ENCODE measurements around the gene RASGRF1.
"Not testable (repeated sequence)": the region's sequence is repeated elsewhere in the genome, so short reads cannot be mapped to it uniquely, and the experiment has no call there.

RASGRF1 gene

DNA sequence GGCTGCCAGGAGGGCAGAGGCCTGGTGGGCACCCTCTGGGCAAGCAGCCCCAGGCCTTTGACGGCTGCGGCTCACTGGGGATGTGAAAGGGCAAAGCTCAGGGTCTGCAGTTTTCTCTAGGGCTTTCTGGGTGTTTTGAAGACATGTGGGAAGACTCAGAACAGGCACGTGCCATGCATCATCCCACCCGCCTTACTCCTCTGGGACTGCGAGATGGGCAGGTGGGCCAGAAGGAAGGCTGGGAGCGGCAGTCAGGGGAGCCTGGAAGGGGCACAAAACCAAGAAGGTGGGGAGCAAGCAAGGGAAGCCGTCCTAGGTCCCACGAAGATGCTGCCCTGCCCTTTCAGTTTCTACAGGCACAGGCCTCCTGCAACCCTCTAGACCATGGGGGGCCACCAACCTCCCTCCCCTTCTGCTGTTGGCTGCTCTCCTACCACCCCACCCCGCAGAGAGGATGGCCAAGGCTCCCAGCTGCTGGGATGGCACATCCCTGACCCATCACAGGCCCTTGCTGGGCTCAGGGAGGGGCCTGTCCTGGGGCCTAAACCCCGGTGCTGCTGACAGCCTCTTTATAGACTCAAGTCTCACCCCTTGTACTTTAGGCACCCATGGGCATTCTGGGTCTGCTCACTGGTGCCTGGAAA, 73.9 kb downstream of the RASGRF1 start:
- no peak for DNase-seq (ENCODE audit: extremely low read depth in 1 of 2, low read depth in 1 of 2)

DNA sequence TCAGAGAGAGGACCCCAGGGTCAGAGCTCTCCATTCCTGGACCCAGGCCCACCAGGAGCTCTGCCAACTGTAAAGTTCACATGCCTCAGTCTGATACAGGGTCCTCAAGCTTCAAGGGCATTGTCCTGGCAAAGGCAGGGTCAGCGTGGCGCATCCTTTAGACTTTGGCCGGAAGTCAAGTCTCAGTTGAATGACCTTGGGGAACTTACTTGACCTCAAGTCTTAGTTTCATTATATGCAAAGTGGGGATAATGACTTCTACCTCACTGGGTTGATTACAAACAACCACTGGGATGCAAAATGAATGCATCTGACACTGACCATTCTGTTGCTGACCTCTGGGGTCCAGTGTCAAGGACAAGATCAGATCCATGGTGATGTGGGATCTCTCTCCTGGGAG, 75.2 kb downstream of the RASGRF1 start:
- no peak for DNase-seq (ENCODE audit: extremely low read depth in 1 of 2, low read depth in 1 of 2)

DNA sequence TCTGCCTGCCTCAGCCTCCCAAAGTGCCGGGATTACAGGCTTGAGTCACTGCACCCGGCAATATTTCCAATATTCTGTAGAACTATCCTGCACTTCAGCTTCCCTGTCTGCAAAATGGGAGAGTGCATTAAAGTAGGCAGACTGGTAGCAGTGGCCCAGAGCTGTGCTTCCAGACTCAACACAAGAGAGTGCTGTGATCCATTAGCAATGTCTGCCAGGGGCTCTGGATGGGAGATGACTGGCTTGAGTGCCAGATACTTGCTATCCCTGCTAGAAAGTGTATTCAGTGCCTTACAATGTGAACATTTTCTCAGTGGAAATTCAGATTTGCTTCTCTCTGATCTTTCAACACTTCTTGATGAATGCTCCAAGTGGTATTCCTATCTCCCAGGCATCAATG, 80.3 kb downstream of the RASGRF1 start:
- DNase-seq (ENCODE audit: extremely low read depth in 1 of 2, low read depth in 1 of 2) = no peak

DNA sequence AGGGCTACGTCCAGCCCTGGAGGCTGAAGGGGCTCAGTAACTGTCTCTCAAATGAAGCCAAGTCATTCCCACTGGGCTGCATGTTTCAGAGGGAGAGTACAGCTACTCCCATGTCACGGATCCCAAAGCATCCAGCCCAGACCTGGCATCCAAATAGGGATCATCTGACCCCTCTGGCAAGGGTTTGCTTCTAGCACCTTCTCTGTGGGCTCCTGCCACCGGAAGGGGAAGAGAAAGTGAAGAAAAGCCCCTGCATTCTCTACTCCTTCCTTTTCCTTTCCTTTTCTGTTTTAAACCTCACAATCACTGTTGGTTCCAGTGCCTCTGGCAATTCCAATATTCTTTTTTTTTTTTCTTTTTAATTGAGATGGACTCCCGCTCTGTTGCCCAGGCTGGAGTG, 81.2 kb downstream of the RASGRF1 start:
- no peak for DNase-seq (ENCODE audit: extremely low read depth in 1 of 2, low read depth in 1 of 2)

DNA sequence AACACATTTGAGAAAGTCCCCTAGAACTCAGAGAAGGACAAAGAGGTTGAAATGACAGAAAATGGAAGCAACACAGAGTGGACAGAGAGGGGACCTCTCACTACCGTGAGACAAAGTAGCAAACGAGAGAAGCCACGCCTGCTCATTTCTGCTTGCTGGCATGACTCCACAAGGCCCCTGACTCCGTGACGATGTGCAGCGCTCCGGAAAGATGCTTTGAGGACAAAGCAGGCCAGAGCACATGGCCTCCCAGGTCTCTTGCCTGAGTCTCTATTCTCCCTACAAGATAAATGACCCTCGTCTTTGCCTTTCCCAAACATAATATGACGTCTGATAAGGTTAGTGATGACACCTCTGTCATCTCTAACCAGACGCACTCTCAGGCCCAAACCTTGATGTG, 81.9 kb downstream of the RASGRF1 start:
- no peak for DNase-seq (ENCODE audit: extremely low read depth in 1 of 2, low read depth in 1 of 2)

DNA sequence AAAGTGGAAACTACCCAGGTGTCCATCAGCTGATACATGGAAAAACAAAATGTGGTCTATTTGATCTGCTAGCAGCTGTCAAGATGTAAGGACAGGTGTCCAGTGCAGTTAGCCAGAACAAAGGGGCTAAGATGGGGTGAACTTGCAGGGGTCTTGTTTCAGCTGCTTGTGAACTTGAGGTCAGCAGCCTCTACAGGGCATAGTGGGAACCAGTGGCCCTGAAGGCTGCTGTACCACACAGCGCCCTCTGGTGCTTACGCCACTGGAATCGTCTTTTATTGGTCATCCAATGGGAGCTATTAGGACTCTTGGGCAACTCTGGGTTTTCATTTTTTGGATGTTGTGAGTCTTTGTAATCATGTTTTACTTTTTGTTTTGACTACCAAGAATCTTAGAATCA, 83.5 kb downstream of the RASGRF1 start:
- DNase-seq (ENCODE audit: extremely low read depth in 1 of 2, low read depth in 1 of 2) = no peak

DNA sequence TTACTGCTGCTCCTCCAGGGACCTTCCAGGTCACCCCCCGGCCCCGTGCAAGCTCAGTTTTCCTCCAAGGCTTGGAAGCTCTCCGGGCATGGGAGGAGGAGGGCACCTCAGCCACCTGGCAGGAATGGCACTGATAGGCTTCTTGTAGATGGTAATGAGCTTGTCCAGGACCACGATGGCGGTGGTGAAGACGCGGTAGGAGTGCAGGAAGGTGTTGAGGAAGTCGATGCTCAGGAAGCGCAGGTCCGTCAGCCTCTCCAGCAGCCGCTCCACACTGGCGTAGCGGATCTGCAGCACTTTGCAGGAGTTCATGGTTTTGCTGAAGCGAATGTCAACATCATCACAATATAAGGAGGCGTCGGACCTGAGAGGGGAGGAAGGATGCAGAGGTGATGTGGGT, 84.5 kb downstream of the RASGRF1 start:
- no peak for DNase-seq (ENCODE audit: extremely low read depth in 1 of 2, low read depth in 1 of 2)

DNA sequence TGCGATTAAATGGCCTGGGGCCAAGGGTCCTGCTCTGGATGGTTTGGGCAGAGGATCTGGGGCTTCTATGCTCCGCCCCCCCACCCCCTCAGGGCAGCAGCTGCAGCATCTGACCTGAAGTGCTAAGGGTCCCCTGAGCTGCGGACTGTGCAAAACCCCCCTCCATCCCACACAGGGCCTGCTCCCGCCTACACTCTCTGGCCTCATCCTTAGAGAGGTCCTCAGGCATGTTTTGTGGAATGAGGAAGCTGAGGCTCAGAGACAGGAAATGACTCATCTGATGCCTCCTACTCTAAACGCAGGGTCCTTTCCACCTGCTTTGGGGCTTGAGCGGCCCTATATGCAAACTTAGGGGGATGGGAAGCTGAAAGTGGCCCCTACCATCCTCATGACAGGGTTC, 86.2 kb downstream of the RASGRF1 start:
- DNase-seq (ENCODE audit: extremely low read depth in 1 of 2, low read depth in 1 of 2) = no peak

DNA sequence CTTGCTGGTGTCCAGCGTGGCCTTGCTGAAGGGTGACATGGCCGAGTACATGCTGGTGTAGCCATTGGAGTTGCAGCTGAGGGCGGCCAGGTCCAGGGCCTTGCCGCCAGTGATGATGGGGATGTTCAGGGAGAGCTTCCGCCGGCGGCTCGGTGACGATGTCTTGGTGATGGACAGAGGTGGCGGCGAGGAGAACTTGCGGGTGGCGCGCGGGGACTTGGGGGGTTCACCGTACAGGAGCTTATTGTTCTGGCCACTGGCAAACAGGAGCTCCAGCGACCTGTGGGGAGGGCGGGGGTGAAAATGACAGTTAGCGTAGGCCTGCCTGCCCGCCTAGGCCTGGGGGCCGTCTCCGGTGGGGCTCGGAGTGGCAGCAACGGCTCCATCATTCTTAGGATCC, 86.7 kb downstream of the RASGRF1 start:
- DNase-seq (ENCODE audit: extremely low read depth in 1 of 2, low read depth in 1 of 2) = no peak

DNA sequence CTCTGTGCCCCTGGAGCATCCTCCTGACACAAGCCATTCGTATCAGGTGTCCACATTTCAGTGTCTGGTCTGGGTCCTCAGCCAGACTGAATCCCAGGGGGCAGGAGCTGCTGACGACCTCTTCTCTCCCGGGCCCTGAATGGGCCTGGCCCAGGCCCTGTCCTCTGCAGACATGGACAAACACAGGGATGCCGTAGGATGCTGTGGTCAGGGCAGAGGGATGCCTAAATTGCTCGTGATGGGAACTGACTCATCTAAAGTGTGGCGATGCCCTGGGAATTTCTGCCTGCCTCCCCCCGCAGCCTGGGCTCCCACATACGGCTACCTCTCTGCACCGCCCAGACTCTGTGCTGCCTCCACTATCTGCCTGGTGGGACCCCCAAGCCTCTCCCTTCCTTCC, 87.3 kb downstream of the RASGRF1 start:
- no peak for DNase-seq (ENCODE audit: extremely low read depth in 1 of 2, low read depth in 1 of 2)

DNA sequence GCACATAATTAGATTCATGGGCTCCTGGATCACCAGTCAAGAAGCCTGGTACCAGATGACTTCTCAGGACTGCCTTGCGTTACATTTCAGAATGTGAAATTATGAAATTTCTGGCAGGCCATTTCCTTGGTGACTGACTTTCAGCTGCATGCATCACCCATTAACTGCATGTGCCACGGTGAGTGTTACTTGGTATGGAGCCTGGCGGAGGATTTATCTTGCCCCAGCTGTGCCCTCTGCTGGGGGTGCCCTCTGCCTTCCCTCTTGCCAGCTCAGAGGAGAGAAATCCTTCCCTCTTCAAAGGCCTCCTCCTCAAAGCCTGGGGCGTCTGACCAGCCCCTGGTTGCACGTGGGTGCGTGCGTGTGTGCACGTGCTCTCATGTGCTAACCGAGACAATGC, 88.0 kb downstream of the RASGRF1 start:
- DNase-seq (ENCODE audit: extremely low read depth in 1 of 2, low read depth in 1 of 2) = no peak

DNA sequence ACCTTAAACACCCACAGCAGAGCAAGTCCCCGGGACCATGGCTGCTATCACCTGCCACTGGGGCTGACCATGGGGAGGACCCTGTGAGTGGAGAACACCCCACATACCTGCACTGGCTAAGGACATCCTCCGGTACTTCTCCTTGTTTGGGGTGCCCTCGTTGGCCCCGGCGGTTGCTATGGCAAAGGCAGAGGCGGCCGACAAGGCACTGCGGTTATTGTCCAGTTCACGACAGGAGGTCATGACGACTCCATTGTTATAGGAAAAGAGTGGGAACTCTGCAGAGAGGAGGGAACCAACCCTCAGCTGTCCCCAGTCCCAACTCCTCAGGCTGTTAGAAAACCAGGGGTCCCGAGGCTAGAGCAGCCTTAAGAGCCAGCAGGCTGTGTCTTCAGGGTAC, 90.9 kb downstream of the RASGRF1 start:
- DNase-seq (ENCODE audit: extremely low read depth in 1 of 2, low read depth in 1 of 2) = no peak

DNA sequence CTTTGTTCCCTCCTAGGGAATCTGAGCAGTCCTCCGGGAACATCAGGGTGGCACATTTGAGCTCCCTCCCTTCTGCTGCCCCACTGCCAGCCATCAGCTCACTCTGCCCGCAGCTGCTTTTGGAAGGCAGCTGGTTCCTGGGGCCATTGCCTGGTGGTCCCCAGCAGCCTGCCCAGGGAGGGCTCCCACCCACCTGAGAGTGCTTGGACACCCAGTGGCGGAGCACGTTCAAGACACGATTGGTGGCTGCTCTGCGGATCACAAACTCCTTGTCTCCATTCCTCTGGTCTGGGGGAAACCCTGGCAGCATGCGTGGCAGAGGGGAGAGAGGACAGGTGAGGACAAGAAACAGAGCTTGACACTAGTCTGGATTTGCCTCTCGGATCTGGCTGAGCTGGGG, 92.1 kb downstream of the RASGRF1 start:
- DNase-seq (ENCODE audit: extremely low read depth in 1 of 2, low read depth in 1 of 2) = no peak

DNA sequence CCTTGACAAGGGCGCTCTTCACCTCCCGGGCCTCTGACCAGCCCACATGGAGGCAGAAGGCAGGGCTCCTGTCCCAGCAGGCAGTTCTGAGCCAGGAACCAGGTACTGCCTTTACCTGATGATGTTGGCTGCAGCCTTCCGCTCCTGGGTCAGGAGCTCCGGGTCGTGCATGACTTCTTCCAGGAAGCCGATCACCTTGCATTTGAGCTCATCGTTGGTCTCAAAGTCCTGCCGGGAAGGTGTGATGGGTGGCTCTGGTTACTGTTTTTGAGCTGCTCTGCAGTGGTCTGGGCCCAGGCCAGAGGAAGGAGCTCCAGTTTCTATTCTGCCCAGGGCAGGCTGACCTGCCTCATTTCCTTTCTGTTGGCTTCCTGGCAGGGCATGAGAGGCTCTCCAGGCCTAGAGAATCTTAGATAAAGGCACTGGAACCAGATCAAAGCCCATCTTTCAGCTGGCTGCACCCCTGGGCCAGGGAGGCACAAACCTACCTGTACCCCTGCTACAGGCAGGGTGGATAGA, 92.5 kb downstream of the RASGRF1 start:
- DNase-seq (ENCODE audit: extremely low read depth in 1 of 2, low read depth in 1 of 2) = no peak

DNA sequence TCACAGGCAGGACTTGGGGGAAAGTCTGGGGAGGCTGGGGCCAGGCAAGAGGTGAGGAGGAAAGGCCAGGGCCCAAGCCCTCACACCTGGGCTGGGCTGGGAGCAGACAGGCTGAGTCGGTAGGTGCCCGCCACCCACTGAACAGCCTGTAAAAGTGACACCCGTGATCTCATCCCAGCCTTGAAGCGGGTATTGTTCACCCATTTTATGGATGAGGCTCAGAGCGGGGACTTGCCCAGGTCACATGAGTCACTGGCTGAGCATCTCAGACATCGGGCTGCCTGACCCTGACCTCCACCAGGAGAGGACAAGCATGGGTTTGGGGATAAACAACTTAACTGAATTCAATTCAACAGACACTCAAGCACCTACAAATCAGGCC, 93.7 kb downstream of the RASGRF1 start:
- no peak for DNase-seq (ENCODE audit: extremely low read depth in 1 of 2, low read depth in 1 of 2)

DNA sequence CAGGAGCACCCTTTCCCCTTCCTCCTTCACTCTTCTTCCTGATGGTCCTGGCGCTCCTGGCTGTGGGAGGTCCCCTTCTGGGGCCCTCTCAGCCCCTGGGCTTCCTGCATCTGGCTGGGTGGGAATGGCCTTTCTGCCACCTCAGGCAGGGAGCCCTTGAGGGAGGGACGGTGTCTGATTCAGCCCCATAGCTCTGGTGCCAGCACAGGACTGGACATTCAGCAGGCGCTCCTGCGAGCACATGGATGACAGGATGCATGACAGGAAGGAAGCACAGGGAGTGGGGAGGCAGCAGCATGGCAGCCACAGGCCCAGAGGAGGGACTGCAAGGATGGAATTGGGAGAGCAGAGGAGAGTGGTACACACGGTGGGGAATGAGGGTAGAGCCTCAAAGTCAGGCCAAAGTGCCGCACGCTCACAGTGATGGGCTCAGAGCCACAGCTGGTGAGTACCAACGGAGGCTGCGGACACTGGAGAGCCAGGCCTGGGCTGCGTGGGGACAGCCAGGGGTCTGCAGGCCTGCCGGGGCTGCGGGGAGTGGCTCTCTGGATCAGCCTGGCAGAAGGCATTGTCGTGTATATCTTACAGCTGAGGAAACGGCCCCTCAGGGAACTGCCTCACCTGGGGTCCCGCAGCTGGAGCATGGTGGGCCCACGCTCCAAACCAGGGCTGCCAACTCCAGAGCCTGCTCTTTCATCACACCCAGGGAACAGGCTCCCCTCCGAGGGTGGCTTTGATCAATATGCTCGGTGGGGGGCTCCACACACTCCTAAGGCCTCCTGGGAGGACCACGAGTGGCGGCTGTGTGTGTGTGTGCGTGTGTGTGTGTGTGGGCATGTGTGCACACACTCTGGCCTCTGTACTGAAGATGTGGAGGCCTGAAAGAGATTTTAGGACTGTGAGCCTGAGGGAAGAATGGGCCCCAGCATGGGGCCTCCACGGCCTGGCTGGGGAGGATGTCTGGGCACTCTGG, 94.4 kb downstream of the RASGRF1 start:
- no peak for DNase-seq (ENCODE audit: extremely low read depth in 1 of 2, low read depth in 1 of 2)

DNA sequence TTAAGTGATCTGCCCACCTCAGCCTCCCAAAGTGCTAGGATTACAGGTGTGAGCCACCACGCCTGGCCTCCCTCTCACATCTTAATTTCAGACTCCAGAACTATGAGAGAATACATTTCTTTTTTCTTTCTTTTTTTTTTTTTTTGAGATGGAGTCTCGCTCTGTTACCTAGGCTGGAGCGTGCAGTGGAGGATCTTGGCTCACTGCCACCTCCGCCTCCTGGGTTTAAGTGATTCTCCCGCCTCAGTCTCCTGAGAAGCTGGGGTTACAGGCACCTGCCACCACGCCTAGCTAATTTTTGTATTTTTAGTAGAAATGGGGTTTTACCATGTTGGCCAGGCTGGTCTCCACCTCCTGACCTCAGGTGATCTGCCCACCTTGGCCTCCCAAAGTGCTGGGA, 95.4 kb downstream of the RASGRF1 start:
- not testable (repeated sequence) for DNase-seq (ENCODE audit: extremely low read depth in 1 of 2, low read depth in 1 of 2)

DNA sequence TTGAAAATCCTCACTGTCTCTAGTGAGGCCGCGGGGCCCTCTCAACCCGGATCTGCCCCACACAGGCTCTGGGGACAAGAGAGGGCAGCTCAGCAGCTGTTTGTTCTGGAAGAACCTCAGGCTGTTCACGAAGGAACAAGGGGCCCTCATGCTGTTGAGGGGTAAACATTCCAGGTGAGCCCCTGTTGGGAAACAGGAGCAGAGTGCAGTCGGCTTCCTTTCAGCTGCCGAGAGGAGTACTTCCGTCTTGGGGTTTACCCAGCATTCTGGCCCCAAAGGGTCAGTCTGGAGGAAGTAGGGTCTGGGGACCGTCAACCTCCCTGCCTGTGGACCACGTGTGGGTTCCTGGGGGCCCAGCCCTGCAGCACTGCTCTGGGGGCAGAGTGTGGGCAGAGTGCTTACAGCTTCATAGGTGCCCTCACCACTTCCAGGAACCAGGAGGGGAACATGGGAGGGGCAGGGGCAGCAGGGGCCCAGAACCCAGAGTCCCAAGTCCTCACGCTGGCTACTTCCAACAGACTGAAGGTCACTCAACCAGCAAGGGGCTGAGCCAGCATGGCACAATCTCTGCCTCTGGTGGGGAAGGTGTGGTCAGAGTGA, 96.5 kb downstream of the RASGRF1 start:
- DNase-seq (ENCODE audit: extremely low read depth in 1 of 2, low read depth in 1 of 2) = no peak

DNA sequence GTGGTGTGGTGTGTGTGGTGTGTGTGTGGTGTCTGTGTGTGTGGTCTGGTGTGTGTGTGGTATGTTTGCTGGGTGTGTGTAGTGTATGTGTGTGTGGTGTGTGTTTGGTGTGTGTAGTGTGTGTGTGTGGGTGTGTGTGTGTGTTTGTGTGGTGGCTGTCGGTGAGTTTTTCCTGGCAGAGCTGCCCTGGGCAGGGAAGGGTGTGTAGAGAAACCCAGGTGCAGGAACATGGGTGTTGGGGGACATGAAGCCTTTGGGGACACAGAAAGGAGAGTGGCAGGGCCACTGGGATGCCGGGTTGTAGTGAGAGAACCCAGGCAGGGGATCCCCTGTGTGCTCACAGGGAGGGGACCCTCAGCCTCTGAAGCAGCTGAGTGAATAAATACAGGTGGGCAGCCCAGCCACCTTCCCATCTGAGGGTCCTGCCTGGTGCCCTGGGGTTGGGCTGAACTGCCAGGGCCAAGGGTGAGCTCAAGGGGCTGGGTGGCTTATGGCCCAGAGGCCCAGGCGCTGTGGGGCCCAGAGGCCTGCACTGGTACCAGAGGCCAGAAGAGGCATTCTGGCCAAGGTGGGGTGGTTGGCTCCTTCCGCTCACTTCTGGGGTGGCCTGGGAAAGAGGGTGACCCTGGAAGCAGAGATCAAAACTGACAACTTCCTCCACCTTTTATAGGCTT, 97.2 kb downstream of the RASGRF1 start:
- DNase-seq (ENCODE audit: extremely low read depth in 1 of 2, low read depth in 1 of 2) = no peak

DNA sequence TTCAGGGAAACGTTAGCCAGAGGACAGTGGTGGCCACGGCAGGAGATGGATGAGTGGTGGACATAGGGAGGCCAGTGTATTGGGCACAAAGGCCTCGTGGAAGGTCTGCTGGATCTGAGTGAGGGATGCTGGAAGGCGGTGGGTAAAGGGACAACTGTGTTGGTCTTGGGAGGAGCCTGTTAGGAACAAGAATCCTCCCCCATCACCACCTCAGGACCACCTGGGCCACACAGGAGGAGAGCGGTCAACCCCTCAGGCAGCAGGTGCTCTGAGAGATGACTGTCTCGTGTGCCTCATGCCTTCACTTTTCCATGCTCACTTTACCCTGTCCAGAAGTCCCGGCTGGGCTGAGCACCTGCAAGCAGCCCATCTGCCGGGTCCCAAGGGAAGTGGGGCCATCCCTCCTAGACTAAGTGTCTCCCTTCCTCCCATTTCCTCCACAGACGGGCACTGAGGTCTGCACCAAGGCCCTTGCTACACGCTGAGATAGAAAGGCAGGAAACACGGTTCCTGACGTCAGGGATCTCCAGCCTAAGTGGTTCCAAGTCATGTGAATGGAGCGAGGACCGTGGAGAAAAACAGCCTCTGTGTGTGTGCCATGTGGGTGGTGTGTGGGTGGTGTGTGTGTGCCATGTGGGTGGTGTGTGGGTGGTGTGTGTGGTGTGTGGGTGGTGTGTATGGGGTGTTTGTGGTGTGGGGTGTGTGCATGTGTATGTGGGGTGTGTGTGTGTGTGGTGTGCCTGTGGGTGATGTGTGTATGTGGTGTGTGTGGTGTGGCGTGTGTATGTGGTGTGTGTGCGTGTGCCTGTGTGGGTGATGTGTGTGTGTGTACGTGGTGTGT, 97.9 kb downstream of the RASGRF1 start:
- no peak for DNase-seq (ENCODE audit: extremely low read depth in 1 of 2, low read depth in 1 of 2)
